PC-9 (cell line): ENCODE data around the gene NPM3.

Experiments
- EZH2 ChIP-seq: fragments of 200-600 bp; sonication (generic); IDR thresholded peaks from 2 replicates; pipeline ENCODE4 v1.8.0; 2017; ENCODE audit warnings: antibody characterized with exemption, low read depth
- TF ChIP-seq, protein P1 (sequence below): fragments of 200-600 bp; sonication (generic); conservative IDR thresholded peaks from 2 replicates; pipeline ENCODE4 v1.6.1; 2017; ENCODE audit warnings: mixed run types, antibody characterized with exemption, mild to moderate bottlenecking, moderate library complexity

DNA sequence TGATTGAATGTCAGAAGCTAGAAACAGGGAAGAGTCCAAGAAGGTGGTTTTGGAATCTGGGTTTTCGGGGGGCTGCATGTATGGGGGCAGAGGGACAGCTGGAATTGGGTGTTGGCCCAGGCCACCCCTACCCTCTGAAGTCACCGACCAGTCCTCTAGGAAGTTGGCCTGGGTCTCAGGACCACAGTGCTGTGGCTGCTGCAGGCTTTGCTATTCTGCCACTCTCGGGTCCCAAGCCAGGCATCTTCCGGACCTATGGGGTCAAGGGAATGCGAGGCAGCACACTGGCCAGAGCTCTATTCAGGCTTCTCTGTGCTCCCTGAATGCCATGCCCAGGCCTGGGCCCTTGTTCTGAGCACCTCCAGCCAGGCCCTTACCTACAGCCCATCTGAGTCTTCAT, 20.5 kb downstream of the NPM3 start:
- TF ChIP-seq EZH2 = no peak
- TF ChIP-seq, protein P1, sequence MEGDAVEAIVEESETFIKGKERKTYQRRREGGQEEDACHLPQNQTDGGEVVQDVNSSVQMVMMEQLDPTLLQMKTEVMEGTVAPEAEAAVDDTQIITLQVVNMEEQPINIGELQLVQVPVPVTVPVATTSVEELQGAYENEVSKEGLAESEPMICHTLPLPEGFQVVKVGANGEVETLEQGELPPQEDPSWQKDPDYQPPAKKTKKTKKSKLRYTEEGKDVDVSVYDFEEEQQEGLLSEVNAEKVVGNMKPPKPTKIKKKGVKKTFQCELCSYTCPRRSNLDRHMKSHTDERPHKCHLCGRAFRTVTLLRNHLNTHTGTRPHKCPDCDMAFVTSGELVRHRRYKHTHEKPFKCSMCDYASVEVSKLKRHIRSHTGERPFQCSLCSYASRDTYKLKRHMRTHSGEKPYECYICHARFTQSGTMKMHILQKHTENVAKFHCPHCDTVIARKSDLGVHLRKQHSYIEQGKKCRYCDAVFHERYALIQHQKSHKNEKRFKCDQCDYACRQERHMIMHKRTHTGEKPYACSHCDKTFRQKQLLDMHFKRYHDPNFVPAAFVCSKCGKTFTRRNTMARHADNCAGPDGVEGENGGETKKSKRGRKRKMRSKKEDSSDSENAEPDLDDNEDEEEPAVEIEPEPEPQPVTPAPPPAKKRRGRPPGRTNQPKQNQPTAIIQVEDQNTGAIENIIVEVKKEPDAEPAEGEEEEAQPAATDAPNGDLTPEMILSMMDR = no peak
